NCI-H748 treated with DMSO at 0.1 percent for 48 hours (cell line): ENCODE measurements around the gene TMEM203.

ENCODE experiments used
- DNase-seq: peaks from one replicate; lab custom pipeline; 2025; lab: John Stamatoyannopoulos, UW

The TMEM203 gene

DNA sequence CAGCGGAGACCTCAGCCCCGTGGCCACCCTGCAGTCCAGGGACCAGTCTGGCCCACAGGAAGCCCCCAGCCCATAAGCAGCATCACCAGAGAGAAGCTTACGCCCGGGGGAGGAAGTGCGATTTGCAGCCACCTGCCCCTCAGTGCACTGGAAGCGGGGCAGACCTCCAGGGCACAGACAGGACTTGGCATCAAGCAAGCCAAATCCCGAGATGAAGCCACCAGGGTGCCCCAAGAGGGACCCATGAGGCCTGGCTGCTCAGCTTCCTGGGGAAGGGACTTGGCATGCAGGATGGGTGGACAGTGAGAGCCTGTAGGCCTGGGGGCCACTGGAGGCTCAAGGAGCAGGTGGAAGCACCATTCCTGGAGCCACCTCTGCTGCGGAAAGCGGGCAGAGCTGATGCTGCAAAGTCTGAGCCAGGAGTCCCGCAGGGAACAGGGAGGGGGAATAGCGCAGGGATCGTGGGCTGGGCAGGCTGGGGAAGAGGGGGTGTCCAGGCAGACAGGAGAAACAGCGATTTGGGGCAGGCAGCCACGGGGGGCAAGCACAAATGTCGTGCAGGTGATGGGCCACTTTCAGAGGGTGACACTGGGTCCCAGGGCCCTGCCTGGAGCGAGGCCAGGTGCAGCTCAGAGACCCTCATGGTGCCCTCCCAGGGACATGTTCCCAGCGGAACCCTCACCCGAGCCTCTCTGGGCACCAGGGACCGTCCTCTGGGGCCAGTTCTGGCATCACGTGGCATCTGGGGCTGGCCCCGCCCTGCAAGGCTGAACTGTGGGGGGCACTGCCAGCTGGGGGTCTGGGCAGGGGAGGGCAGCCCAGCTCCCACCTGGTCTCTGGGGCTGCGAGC, 38.8 kb downstream of the TMEM203 start:
- DNase-seq = no peak

DNA sequence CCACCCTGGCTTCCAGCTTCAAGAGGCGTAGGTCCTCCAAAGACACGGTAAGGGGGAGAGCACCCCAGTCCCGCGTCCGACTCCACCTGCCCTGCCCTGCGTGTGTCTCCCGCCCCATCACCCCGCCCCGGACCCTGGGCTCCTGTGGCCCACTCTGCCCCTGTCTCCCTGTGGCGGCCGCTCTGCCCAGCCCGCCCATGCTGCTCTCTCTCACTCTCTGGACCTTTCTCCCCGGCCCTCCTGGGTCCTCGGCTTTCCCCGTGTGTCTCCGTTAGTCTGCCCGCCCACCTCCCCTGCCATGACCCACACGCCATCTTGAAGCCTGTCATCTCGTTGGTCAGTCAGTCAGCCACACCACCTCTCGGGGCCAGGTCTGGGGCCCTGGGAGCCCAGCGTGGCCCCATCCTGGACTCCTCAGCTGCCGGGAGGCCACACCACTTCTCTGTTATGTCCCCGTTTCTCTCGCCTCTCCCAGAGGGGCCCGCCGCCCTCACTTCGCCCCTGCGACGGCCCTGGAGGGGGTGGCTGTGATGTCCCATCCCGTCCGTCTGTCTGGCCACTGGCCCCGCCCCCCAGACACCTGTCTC, 40.1 kb downstream of the TMEM203 start:
- DNase-seq = no peak

DNA sequence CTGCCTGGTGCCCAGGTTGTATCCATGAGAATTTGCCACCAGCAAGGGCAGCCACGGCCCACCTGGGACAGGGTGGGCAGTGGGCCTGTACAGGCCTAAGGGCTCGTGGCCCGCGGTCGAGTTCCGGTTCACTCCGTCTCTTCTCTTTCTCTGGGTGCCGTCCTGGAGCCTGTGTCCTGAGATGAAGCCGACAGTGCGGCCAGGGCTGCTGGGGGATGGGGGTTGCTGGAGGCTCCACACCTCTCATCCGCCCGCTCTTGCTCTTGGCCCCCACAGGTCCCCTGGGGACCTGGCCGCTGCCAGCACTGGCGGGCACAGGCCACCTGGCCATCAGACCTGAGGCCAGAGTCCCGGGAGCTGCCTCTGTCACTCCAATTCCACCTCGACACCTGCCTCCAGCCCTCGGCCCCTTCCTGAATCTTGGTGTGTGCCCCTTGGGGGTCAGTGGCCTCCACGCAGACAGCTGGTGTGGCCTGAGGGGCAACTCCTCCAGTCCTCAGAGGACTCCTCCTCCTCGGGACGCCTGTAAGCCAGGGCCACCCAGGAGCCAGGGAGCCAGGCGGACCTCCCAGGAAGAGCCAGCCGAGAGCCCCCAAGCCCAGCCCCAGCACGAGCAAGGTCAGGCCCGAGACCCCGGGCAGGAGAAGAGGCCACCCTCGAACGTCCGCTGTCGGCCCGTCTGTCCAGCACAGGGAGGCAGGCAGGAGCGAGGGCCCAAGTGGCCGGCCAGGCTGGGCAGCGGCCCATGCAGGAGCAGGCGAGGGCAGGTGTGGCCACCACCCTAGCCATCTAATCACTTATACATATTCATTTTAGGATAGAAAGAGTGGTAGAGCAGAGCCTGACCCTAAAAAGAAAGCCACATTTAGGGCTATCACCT, 40.8 kb downstream of the TMEM203 start:
- DNase-seq = no peak

DNA sequence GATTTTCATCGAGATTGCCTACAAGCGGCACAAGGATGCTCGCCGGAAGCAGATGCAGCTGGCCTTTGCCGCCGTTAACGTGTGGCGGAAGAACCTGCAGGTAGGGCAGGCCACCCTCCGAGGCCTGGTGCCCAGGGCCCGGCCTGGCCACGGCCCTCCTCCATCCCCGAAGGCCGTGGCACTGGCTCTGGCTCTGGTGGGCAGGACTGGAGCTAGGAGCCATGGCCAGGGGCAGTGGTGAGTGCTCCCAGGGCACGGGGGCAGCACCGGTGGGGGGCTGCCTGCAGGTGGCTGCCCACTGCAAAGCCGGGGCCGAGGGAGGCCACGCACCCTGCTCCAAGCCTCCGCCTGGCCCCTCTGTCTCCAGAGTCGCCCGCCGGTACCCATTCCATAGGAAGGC, 41.6 kb downstream of the TMEM203 start:
- no peak for DNase-seq

DNA sequence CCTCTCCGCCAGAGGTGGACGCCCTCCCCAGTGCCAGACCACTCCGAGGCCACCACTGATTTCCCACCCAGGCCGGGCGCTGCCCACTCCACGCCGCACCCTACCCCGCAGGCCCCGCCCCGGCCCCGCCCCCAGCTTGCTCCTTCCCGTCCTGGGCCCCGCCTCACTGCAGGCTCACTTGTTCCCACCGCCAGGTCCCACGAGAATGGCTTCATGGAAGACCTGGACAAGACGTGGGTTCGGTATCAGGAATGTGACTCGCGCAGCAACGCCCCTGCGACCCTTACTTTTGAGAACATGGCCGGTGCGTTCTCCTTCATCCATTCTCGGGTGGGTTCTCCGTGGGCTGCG, 42.1 kb downstream of the TMEM203 start:
- no peak for DNase-seq

DNA sequence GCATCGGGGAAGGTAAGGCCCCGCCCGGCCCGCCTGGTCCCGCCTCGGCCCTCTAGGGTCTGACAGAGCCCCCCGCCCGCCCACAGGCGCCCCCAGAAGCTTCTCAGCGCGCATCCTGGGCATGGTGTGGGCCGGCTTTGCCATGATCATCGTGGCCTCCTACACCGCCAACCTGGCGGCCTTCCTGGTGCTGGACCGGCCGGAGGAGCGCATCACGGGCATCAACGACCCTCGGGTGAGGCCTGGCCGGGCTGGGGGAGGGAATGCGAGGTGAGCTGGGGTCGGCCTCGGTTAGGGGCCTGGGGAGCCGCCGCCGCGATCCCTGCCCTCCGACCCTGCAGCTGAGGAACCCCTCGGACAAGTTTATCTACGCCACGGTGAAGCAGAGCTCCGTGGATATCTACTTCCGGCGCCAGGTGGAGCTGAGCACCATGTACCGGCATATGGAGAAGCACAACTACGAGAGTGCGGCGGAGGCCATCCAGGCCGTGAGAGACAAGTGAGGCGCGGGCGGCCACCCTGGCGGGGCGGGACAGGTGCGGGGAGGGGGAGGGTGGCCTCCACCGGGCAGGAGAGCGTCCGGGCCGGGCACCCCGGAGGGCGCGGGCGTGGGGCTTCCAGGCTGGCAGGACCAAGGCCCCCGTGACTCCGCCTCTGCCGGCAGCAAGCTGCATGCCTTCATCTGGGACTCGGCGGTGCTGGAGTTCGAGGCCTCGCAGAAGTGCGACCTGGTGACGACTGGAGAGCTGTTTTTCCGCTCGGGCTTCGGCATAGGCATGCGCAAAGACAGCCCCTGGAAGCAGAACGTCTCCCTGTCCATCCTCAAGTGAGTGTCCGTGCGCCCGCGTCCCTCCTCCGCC, 42.7 kb downstream of the TMEM203 start:
- DNase-seq = no peak

DNA sequence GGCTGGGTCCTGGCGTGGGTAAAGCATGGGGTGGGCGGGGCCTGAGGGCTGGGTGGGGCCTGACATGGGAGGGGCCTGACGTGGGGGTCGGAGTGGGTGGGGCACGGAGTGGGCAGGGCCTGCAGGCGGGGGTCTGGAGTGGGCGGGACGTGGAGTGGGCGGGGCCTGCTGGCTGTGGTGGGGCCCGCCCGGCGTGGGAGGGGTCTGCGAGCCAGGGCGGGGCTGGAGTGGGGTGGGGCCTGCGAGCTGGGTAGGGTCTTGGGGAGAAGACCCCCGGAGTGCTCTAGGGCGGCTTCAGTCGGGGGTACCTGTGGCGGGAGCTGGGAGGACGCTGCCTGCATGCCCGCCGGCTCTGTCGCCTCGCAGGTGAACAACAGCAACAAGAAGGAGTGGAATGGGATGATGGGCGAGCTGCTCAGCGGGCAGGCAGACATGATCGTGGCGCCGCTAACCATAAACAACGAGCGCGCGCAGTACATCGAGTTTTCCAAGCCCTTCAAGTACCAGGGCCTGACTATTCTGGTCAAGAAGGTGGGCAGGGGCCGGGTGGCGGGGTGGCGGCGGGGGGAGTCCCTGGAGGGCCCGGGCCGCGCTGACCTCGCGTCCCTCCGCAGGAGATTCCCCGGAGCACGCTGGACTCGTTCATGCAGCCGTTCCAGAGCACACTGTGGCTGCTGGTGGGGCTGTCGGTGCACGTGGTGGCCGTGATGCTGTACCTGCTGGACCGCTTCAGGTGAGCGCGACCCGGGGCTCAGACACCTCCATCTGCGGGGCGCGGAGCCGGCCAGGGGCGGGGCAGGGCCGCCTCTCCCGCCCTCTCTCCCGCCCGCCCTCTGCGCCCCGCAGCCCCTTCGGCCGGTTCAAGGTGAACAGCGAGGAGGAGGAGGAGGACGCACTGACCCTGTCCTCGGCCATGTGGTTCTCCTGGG, 43.6 kb downstream of the TMEM203 start:
- peak; percentile 64 for DNase-seq

DNA sequence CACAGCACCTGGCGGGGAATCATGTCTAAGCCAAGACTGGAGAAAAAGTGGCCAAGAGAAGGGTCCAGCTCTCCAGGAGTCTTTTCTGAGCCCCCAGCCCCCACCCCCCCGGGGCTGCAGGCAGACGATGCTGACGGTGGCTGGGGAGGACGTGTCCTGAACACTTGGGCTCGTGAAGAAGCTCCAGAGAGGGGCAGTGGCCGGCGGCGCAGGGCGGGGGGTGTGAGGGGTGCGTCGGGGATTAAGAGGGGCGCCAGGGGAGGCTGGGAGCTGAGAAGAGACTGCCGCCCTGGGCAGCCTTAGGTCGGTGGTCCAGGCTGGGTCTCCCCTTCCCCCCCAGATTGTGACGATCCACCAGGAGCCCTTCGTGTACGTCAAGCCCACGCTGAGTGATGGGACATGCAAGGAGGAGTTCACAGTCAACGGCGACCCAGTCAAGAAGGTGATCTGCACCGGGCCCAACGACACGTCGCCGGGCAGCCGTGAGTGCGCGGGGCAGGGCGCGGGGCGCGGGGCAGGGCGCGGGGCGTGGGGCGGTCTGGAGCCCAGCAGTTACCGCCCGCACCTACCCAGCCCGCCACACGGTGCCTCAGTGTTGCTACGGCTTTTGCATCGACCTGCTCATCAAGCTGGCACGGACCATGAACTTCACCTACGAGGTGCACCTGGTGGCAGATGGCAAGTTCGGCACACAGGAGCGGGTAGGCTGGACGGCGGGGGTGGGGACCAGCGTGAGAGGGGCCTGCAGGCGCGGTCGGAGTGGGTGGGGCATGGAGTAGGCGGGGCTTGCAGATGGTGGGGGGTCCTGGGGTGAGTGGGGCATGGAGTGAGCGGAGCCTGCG, 44.5 kb downstream of the TMEM203 start:
- DNase-seq = no peak

DNA sequence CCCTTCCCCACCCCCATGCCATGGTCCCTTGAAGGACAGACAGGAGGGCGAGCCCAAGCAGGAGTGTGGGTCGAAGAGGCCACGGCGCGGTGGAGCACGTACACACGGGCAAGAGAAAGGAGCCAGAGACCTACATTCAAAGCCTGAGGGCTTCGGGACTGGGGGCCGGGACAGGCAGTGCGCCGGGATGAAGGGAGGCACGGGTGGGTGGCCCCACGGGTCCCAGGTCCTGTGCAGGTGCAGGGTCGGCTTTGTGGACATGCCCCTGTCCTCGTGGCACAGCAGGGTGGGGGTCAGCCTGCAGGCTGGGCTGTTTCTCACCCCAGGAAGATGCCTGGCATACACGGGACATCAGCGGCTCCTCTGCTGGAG, 45.4 kb downstream of the TMEM203 start:
- DNase-seq = no peak

DNA sequence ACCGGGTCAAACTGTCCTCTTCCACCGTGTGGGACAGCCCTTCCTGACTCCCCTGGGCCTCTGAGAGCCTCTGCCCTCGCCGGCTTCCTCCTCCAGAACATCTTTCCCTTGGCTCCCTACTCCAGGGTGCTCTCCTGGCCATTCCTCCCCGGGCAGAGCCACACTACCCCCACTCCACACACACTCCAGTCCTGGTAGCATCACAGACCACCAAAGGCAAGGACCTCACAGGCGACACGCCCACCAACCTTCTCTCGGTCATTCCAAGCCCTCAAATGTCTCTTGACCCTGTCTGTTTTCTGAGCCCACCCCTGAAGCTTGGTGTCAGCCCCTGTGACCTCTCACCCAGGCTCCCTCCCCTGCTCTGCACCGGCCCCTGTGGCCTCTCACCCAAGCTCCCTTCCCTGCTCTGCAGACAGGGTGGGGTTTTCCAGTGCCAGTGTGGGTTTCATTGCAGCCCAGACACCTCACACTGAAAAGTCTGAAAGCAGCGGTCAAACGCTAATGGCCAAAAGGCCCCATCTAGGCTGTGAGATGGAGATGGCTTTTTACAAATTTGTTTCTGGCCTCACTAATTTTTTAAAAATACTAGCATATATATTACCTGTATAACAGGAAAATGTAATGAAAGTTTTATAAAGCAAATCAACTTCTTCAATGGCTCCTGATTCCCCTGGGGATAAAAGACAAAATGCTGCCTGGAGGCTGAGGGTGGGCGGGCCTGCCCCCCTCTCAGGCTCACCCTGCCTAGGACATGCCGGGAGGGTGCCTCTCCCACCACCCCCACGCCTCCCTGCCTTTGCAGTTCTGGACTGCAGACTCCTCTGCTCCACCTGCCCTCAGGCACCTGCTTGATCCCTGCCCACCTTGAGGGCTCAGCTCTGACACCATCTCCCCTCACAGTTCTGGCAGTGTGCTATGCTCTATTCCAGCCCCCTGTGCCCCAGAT, 46.1 kb downstream of the TMEM203 start:
- no peak for DNase-seq

DNA sequence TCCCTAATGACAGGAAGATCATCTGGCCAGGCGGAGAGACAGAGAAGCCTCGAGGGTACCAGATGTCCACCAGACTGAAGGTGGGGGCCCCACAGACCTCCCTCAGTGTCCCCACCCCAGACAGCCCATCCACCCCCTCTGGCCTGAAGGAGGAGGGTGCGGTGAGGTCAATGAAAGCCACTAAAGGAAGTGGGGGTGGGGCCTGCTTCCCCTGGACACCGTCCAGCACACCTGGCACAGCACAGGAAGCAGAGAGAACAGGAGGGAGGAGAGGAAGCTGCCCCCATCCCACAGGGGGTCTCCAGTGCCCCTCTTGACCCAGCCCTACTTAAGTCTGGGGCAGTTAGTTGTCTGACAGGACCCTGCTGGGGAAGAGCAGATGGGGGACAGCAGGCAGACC, 46.8 kb downstream of the TMEM203 start:
- DNase-seq = no peak

DNA sequence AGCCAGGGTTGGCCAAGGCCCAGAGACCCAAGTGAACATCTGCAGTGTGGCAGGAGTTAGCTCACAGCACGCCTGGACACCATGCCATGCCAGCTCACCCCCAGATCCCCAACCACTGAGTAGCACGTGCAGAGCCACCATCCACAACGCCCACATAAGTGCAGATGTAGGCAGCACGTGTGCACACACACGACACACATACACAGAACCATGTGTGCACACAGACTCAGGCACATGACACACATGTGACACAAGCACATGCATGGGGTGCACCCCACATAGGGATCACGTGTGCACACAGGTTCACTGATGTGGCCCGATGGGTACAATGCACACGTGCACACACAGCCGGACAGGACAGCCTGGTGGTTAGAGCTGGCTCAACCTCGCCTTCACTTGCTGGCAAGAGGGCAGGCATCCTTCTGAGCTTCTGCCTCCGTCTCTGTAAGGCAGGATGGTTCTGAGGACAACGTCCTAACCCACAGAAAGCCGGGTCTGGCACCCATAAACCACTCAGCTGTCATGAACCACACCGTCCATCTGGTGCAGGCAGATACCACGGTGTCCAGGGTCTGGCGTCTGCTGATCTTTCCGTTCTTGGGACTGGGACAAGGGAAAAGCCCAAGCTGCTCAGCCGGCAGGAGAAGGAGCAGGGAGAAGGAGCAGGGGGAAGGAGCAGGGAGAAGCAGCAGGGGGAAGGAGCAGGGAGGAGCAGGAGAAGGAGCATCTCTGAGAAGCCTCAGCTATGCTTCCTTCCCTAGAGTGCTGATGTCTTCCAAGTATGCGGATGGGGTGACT, 47.6 kb downstream of the TMEM203 start:
- DNase-seq = no peak

DNA sequence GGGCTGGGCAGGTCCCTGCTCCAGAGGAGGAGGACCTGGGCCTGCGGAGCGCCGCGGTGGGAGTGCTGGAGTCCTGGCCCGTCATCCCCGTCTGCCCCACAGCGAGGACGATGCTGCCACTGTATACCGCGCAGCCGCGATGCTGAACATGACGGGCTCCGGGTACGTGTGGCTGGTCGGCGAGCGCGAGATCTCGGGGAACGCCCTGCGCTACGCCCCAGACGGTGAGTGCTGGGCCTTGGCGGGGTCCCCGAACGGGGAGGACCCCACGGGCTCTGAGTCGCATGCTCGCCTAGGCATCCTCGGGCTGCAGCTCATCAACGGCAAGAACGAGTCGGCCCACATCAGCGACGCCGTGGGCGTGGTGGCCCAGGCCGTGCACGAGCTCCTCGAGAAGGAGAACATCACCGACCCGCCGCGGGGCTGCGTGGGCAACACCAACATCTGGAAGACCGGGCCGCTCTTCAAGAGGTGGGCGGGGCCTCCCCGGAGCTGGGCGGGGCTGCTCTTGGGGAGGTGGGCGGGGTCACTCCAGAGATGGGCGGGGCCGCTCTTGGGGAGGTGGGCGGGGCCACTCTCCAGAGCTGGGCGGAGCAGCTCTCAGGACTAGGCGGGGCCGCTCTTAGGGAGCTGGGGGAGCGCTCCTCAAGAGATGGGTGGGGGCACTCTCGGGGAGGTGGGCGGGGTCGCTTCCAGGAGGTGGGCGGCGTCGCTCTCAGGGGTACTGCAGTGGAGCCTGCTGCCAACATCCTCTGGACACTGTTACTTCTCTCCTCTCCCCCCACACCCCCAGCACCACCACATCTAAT, 48.7 kb downstream of the TMEM203 start:
- no peak for DNase-seq
